NCI-H187 treated with DMSO at 0.1 percent for 48 hours (cell line): ENCODE measurements around the gene NAV2.

Experiments
- DNase-seq: peaks from one replicate; lab custom pipeline; 2025; lab: John Stamatoyannopoulos, UW

NAV2 gene

DNA sequence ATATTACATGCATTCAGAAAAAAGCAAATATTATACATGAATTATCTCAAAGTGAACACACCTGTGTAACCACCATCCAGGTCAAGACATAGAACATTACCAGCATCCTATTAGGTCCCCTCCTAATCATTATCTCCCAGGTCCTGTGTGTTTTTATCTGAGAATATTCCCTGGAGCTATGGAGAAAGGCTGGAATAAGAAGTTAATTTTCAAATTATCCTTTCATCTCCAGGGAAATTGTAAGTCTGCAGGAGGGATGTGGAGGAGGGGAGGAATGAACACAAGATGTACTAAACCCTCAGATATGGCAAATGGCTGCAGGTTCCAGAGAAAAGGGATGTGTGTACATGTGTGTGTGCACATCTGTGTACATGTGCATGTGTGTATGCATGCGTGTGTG is 25.2 kb upstream of the NAV2 start:
- no peak for DNase-seq

DNA sequence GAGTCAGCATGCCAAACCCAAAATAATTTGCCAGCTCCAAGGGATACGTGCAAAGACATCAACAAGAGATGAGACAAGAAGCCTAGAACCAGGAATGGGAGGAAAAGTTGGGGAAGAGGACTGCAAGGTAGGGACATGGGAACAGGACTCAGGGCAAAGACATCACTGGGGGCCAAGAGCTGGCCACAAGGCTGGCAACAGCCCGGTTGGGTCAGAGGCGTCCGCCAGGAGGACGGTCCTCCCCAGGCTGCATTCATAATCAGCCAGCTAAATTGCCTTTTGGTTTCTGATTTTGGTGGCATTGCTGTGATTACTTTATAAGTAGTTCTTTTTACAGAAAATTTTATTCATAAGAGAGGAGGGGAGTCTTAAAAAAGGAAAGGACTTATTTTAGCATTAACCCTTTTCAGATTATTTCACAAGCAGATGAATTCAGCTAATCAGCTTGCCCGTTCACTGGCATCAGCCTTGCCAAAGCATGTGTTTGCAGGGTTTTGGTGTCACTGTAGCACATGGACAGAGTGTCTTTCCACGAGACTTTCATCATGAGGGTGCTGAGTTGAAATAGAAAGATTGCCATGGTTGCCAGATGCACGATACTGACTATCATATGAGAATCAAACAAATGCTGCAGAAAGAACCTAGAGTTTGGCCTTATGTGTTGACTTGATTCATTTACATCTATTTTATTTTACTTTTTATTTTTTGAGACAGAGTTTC is 23.2 kb upstream of the NAV2 start:
- no peak for DNase-seq

DNA sequence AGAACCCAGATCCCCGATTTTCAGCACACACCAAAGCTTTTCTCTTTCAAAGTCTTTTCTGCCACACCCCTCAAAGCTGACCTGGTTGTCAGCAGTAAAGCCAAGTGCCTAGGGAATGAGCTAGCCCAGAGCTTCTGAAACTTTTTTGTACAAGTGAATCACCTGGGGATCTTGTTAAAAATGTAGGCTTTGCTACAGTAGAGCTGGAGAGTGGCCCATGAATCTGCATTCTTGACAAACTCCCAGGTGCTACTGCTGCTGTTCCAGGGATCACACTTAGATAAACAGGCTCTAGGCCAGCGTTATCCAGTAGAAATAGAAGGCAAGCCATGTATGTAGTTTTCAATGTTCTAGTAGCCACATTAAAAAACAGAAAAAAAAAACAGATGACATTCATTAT is 21.8 kb upstream of the NAV2 start:
- no peak for DNase-seq

DNA sequence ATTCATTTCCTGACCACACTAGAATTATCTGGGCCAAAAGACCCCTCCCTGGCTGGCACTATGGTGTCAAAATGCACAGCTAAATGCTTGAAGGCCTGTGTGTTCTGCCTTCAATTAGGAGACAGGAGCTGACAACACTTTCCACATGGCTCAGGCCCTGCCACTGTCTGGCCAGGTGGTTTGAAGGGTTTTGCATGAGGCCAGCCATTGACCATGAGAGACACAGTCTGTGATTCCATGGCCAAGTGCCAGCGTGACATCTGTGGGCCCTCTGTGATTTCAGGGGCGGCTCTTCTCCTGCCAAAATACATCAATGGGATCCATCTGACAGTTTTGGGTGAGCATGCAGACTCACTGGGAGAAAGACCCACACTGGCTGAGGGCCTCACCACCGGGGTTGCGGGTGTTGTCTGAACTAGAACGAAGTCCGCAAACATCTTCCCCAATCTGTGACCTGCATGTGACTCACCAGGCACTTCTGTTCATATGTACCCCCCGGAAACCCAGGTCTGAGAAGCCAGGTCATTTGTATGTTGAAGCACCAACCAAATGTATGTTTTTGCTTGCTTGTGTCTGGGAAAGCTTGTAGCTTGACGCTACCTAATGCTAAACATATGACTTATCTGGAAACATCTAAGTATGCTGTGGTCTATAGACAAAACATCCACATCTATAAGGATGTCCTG is 20.7 kb upstream of the NAV2 start:
- DNase-seq: no peak

DNA sequence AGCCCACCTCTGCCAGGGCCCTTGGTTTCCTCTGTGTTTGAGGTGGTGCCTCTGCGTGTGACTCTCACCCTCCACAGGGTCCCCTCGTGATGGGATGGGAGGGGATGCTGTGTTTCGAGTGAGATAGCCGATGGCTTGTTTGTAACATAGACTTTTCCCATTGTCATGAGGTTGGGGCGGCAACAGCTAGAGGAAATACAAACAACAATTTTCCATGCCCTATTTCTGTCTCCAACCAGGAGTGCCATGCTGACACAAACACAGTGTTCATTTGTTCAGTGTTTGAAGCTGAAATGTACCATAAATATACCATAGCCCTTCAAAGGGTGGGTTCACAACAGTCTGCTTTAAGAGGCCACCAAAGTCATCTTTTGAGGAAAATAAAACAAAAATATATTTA is 19.5 kb upstream of the NAV2 start:
- no peak for DNase-seq

DNA sequence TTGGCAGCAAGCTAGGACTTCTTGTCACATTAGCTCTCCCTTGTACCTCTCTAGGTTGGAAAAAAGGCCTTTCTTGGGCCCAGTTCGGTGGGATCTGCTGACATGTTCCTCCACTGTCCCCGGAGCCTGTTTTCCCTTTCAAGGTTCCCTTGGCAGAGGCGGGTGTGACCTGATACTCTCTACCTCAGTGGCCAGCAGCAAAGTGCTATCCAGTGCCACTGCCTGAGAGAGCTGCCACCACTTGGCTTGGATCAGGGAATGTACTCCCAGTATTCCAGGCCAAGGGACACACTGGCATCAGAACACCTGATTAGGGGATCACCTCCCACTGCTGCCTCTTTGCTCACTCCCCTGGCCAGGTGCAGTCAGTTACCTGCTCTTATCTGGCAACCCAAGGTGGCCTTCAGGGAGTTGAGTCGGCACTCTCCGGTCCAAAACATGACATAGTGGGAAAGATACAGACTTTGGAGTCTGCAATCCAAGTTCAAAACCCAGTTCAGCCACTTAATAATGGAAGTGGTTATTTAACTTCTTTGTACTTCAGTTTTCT is 17.8 kb upstream of the NAV2 start:
- no peak for DNase-seq

DNA sequence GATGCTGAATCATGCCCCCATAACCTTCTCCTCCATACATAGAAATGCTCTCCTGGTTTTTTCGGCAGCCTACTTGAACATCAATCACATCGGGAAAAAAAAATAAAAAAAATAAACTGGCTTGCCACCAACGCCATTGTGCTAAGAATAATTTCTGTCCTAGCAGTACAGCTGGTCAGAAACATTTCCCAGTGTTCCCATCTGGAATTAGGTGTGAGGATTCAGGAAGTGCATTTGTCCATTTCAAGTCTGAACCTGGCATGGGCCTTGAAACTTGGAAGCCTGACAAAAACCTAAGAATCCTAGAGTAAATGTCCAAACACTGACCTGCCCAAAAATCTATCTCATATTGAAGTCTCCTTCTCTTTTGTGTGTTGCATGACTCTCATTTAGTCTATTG is 16.6 kb upstream of the NAV2 start:
- DNase-seq: no peak

DNA sequence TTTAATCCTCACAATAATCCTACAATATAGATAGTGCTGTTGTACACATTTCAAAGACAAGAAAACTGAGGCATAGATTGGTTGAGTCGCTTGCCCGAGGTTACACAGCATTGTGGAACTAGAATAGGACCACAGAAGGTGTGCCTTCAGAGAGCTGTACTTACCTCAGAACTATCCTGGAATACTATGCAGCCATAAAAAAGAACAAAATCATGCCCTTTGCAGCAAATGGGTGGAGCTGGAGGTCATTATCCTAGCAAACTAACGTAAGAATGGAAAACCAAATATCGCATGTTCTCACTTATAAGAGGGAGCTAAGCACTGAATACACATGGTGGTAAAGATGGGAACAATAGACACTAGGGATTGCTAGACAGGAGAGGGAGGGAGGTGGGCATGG is 15.7 kb upstream of the NAV2 start:
- DNase-seq: no peak

DNA sequence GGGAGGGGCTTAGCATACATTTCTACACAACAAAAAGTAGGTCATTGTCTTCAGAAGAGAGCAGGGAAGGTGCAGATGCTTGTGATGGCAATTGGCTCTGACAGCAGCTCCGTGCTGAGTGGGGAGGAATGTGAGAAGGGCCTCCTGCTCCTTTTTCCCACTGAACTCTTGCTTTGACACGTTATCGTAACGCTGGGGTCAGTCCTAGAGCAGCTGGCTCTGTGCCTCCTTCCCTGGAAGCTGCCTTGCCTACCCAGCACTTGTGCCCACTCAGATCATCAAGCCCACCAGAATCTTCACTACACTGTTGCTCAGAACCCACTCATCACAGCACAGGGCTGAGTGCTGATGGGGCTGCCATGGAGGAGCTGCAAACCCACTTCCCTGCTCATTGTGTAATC is 14.9 kb upstream of the NAV2 start:
- DNase-seq: no peak

DNA sequence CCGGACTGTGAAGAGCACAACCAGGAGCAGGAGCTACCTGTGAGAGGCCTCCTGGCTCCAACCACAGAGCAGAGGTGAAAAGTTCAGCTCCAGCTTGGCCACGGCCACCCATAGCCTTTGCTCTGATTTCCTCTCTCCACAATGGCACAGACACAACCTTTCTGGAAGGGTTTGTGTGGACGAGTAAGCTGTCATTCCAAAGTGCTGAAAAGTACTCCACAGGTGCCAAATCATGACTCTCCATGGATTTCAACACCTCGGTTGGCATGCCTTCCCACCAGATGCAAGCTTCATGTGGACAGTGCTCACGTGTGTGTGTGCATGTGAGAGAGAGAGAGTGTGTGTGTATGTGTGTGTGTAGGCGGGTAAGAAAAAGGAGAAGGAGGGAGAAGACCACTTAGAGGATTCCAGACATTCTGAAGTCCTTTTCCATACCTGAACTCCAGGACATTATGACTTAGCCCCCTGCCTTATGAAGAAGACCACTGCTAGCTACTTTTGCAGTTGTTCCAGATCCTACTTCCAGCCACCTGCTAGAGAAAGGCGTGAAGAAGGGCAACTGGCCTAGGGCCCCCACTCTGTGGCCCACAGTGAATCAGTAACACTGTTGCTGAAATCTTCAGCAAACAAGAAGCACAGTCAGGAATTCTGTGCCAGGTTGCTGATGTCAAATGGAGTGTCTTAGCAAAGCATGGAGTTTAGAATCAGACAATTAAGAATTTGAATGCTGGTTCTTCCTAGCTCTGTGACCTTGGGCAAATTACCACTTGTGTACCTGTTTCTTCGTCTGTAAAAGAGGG is 13.9 kb upstream of the NAV2 start:
- DNase-seq: no peak

DNA sequence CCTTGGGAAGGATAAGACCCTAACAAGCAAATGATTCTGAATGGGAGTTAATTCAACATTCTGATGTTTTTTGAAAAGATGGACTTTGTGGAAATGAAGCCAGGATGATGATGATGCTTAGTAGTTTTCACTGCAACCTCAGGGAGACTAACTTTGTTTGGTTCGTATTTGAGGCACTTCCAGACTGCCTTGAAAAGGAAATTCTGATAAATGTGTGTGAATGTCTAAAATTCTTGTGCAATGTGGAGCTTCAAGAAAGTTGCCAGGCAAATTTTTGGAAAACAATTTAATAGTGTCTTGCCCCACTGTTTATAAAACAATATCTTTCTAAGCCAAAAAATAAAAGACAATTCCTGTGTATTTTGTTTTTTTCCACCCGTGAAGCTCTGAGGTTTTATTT is 11.2 kb upstream of the NAV2 start:
- DNase-seq: no peak

DNA sequence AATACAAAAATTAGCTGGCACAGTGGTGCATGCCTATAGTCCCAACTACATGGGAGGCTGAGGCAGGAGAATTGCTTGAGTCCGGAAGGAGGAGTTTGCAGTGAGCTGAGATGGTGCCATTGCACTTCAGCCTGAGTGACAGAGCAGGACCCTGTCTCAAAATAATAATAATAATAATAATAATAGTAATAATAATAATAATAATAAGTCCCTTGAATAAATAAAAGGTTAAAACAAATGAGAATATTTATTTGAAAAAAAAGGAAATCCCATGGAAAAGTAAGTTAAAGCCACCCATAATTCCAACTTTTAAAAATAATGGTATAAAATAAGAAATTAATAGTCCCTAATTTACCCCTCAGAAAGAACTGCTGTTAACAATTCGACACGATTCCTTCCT is 10.0 kb upstream of the NAV2 start:
- no peak for DNase-seq

DNA sequence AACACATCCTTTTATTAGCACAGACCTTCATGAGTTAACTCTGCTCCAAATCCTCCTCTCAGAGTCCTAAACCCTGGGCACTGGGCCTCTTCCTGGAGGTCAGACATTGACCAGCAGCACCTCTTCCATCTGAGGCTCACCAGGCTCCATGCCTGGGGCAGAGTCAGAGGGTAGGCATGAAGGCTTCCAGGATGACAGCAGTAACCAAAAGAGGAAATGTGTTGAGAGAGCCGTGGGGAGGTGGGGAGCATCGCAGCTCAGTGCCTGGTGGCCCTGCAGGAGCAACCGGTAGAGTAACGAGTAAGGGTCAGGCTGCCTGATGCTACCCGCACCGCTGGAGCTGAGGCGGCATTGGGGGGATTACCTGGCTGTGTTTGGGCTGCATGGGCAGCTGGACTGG is 9.4 kb upstream of the NAV2 start:
- DNase-seq: no peak

DNA sequence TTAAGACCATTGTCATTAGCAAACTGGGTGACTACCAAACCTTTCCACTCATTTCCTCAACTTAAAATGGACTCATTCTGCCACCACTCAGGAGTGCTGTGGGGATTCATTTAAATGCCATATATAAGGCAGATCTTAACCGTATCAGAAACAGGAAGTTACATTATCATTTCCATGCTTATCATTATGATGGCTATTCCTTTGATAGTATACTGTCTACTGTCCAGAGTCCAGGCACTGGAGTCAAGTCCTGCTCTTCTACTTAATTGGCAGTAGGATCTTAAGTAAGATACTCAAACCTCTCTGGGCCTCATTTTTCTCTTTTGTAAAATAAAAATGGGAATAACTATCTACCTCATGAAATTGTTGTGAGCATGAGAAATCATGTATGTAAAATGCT is 8.4 kb upstream of the NAV2 start:
- DNase-seq: no peak

DNA sequence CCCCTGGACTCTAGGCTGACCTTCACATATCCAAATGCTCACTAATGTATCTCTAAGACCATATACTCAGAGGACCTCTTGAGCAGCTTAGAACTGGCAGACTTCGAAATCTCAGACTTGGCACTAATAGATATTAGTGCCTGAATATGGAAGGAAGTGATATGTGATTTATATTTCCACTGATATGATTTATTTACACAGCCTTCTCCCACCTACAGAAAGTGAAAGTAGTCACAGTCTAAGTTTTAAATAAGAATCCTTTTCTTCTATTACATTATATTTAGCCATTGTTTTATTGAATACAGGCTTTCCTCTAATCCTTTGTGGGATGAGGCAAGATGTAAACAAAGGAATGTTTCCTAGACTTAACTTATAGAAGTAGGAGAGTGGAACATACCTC is 6.7 kb upstream of the NAV2 start:
- DNase-seq: no peak

DNA sequence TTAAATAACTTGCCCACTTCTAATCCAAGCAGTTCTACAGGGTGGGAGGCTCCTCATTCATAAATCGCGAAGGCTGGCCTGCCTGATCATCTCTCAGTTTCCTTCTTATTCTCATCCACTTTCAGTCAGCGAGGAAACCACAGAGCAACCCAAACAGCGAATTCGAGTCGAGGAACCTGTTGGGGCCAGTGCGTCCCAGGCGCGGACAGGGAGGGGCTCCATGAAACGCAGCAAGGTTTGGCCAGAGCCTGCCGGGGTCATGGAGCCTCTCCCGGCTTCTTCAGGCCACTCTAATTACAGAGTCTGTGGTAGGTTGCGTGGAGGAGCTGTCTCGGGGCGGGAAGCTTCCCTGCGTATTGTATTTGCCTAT is 741 bp upstream of the NAV2 start:
- DNase-seq: no peak

DNA sequence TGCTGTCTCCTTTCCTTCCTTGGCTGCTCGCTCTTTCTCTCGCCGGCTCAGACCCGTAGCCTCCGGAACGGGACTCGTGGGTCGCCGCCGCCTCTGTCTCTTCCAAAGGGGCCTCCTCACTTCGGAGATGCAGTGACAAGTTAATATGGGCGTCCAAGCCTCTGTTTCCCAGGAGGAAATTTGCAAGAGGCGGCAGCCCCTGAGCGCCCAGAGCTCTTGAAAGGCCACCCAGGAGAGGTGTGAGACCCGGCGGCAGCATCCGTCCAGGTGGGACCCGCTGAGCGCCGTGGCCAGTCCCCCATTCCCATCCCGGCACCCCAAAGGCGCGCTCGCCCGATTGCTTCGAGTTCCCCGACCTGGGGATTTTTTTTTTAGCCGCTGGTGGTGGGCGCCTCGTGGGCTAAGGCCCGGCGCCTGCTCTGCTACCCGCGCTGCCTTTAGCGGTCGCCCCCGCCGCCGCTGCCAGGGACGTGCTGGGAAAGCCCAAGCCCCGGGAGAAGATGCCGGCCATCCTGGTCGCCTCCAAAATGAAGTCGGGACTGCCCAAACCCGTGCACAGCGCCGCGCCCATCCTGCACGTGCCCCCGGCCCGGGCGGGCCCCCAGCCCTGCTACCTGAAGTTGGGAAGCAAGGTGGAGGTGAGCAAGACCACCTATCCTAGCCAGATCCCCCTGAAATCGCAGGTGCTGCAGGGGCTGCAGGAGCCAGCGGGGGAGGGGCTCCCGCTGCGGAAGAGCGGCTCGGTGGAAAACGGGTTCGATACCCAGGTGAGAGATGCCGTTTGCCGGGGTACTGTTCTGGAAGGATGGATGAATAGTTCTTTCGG is 772 bp downstream of the NAV2 start:
- DNase-seq: no peak

DNA sequence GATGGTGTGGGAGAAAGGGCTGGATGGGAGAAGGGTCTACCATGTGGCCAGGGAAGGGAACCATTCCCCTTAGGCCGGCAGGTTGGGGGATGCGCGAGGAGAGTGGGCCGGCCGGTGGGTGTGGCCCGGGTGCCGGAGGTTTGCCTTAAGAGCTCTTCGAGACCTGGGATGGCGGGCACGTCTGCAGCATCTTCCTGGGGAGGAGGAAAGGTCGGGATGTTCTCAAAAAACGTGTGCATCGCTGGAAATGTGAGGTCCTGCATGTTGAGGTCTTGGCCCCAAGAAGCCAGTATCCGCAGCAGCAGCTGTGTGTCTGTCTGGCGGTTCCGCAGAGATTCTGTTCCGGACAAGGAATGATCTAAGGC is 1.4 kb downstream of the NAV2 start:
- DNase-seq: no peak

DNA sequence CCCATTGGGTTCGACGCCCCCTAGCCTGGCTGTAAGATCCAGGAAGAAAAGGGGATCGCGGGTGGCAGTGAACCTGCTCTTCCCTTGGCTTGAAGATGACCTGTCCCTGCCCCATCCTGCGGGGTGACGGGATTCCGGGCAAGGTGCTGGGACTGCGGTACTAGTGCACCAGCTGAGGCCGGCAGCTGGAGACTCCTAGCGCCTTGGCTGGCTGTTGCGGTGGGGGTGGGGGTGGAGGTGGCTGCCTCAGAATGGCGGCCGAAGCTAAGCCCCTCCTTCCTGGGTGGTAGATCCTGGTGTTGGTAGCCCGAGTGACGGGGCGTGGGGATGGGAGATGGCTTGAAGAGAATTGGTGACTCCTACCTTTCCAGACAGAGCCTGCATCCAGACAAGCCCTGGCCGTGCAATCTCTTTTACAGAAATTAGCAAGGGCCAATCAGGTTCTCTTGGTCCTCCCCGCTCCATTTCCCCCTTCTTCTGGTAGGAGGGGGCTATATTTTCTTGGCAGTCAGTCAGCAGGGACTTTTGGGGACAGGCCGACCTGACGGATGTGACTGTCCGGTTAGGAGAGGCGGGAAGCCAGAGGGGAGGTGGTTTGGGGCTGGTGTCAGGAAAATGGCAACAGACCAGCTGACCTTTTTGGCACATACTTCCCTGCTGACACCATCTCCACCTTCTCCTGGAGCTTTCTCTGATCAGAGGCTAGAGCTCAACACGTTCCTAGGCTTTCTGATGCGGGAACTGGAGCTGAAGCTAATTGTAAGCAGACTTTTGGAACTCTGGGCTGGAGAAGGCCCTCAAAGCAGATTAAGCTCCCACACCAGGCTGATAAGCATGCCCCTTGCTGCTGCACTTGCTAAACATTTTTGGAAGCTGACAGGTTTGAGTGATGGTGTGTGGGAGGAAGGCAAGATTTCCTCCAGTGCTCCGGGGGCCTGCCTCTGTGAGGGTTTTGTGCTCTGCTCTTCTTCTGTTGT is 2.0 kb downstream of the NAV2 start:
- no peak for DNase-seq

DNA sequence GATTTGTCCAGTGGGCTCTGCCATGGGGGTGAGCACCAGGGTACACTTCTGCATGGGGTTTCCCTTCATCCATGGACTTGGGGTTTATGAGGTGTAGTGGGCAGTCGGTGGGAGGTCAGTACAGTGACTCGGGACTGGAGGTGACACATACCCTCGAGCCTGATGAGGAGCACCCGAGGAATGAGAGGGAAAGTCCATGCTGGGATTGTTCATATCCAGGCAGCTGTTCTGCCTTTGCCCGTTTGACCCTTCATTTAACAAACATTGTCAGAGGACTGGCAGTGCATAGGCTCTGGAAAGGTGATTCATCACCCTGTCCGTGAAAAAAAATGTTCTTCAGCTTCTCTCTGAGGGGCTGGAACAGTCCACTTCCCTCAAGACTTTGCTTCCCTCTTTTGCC is 2.7 kb downstream of the NAV2 start:
- no peak for DNase-seq

DNA sequence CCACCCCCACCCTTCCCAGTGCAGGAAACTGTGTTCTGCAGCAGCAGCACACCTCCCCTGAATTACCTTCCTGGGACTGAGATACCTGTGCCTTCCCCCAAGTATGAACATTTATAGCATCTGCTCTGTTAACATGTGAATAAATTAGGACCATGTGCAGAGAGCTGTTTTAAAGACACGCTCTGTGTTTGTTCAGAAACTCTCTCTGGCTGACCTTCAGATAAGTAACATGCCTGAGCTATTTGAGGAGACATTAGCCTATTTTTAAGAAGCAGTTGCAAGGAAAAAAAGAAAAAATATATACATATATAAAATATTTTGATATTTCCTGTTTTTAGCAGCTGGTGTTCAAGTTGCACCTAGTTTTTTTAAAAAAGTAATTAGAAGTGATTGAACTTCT is 5.4 kb downstream of the NAV2 start:
- no peak for DNase-seq
